G401.6 (cell line): Measurements from ENCODE around the gene GAS6.
"Not testable (repeated sequence)": the region's sequence is repeated elsewhere in the genome, so short reads cannot be mapped to it uniquely, and the experiment has no call there.

Experiments
- FAIRE-seq: peaks from 2 replicates; lab custom pipeline; 2012; peaks lifted over from hg19 to GRCh38; lab: Jason Lieb, UNC

The GAS6 gene

GRCh38 chr13:113863524-113864272 is at the start of gene GAS6:
TSS of gene GAS6 (minus strand) at chr13:113864076. CDS start at chr13:113863920, 156 bp downstream.
- FAIRE-seq, result no peak

- not testable (repeated sequence) for FAIRE-seq
Measured at GRCh38 chr13:113913408-113913807, 49.5 kb upstream of the GAS6 start.

GRCh38 chr13:113912596-113912995 is 48.7 kb upstream of the GAS6 start:
- no peak for FAIRE-seq

- FAIRE-seq, result no peak
Measured at GRCh38 chr13:113907635-113908617, 44.0 kb upstream of the GAS6 start.

- FAIRE-seq, result no peak
Measured at GRCh38 chr13:113906571-113906970, 42.7 kb upstream of the GAS6 start.

GRCh38 chr13:113905942-113906341 is 42.1 kb upstream of the GAS6 start:
- FAIRE-seq, result no peak

GRCh38 chr13:113905018-113905417 is 41.1 kb upstream of the GAS6 start:
- FAIRE-seq, result no peak

GRCh38 chr13:113904411-113904810 is 40.5 kb upstream of the GAS6 start:
- FAIRE-seq, result no peak

GRCh38 chr13:113903912-113904311 is 40.0 kb upstream of the GAS6 start:
- no peak for FAIRE-seq

GRCh38 chr13:113902986-113903775 is 39.3 kb upstream of the GAS6 start:
- FAIRE-seq, result no peak

- no peak for FAIRE-seq
Measured at GRCh38 chr13:113902481-113902880, 38.6 kb upstream of the GAS6 start.

- no peak for FAIRE-seq
Measured at GRCh38 chr13:113901642-113902041, 37.8 kb upstream of the GAS6 start.

- FAIRE-seq, result no peak
Measured at GRCh38 chr13:113901231-113901630, 37.4 kb upstream of the GAS6 start.

- no peak for FAIRE-seq
Measured at GRCh38 chr13:113900646-113901045, 36.8 kb upstream of the GAS6 start.

- FAIRE-seq, result no peak
Measured at GRCh38 chr13:113898391-113898790, 34.5 kb upstream of the GAS6 start.

GRCh38 chr13:113897966-113898365 is 34.1 kb upstream of the GAS6 start:
- no peak for FAIRE-seq

- no peak for FAIRE-seq
Measured at GRCh38 chr13:113897161-113897560, 33.3 kb upstream of the GAS6 start.

- no peak for FAIRE-seq
Measured at GRCh38 chr13:113895436-113895835, 31.6 kb upstream of the GAS6 start.

GRCh38 chr13:113890774-113891480 is 27.1 kb upstream of the GAS6 start:
- no peak for FAIRE-seq

GRCh38 chr13:113889467-113889866 is 25.6 kb upstream of the GAS6 start:
- FAIRE-seq, result no peak

GRCh38 chr13:113888701-113889330 is 24.9 kb upstream of the GAS6 start:
- FAIRE-seq, result no peak
